Subcutaneous abdominal adipose tissue (tissue), 5 donors: ENCODE measurements around the gene GRIN2D.

ENCODE experiments used
- H3K27ac ChIP-seq: one replicate; pipeline ENCODE4 v1.7.0; 2013; ENCODE audit warnings: low read depth, mild to moderate bottlenecking, inconsistent platforms, low read length, moderate library complexity
- H3K27me3 ChIP-seq, 5 donors: one replicate each; pipeline ENCODE4 v1.7.0; 2013; ENCODE audit warnings: low read length in 5 of 5, inconsistent platforms in 1 of 5; ENCODE audit not compliant: control insufficient read depth in 5 of 5, insufficient read depth in 4 of 5
- H3K36me3 ChIP-seq, 5 donors: one replicate each; pipeline ENCODE4 v1.7.0; 2013; ENCODE audit warnings: low read length in 5 of 5; ENCODE audit not compliant: control insufficient read depth in 5 of 5, insufficient read depth in 5 of 5
- H3K4me1 ChIP-seq, 5 donors: one replicate each; pipeline ENCODE4 v1.7.0; 2013; ENCODE audit warnings: low read length in 5 of 5, mild to moderate bottlenecking in 3 of 5, moderate library complexity in 1 of 5; ENCODE audit not compliant: control insufficient read depth in 5 of 5, insufficient read depth in 5 of 5
- H3K4me3 ChIP-seq, 5 donors: one replicate each; pipeline ENCODE4 v1.7.0; 2013; ENCODE audit warnings: low read length in 5 of 5, low read depth in 1 of 5
- H3K9ac ChIP-seq, 5 donors: one replicate each; pipeline ENCODE4 v1.7.0; 2013; ENCODE audit warnings: low read length in 5 of 5, mild to moderate bottlenecking in 4 of 5, moderate library complexity in 3 of 5
- H3K9me3 ChIP-seq, 5 donors: one replicate each; pipeline ENCODE4 v1.7.0; 2013; ENCODE audit warnings: low read length in 5 of 5; ENCODE audit not compliant: control insufficient read depth in 5 of 5
- donor health status: healthy.
- donor health status: healthy.
- donor health status: healthy.
- donor health status: healthy.
- donor health status: healthy.

The GRIN2D gene

DNA sequence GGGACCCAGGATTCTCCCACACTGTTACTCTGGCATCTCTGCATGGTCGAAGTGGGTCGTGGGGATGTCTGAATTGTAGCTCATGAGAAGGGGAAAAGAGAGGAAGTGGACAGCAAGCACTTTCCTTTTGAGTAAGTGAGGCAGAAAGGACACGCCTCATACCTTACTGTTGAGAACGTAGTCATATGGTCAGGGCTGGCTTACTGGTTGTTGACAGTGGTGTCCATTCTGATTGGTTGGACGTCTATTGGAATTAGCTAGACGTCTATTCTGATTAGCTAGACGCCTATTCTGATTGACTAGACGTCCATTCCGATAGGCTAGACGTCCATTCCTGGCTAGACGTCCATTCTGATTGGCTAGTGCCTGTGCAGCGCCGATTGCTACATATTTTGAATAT lies 12.4 kb downstream of the GRIN2D start:
- peaks cover 0 to 7% (median 4%) of the 10 kb centered on the region in 5 donors for H3K9me3 ChIP-seq
- H3K27me3 ChIP-seq = peaks cover 0 to 4% (median 2%) of the 10 kb centered on the region in 5 donors
- no peak overlapping the region for H3K4me3 ChIP-seq

DNA sequence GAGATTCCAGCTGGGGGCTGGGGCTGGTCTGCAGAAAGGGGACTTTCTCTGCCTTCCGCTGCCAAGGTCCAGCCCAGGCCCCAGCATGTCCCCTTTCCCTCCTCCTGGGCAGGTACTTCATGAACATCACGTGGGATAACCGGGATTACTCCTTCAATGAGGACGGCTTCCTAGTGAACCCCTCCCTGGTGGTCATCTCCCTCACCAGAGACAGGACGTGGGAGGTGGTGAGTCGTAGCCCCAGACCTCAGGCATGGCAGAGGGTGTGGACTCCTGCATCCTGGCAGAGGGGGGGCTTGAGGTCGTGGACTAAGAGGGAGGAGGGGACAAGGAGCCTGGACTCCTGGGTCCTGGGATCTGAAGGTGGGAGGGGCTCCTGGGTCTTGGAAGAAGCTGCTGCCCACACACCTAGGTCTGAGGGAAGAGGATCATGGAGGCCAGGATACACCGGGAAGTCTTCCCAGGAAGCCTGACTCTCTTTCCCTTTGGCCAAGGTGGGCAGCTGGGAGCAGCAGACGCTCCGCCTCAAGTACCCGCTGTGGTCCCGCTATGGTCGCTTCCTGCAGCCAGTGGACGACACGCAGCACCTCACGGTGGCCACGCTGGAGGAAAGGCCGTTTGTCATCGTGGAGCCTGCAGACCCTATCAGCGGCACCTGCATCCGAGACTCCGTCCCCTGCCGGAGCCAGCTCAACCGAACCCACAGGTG lies 20.6 kb downstream of the GRIN2D start:
- Histone ChIP-seq H3K27me3 (peaks cover 0 to 16% (median 5%) of the 10 kb centered on the region in 5 donors), H3K9ac (no peak overlapping the region), H3K4me1 (peaks cover 0 to 9% (median 0%) of the 10 kb centered on the region in 5 donors), H3K27ac (no peak overlapping the region), H3K4me3 (no peak overlapping the region), H3K9me3 (no peaks in the 10 kb centered on the region), H3K36me3 (no peaks in the 10 kb centered on the region)

More for the DNA sequence above, 12.4 kb downstream of the GRIN2D start:
- Histone ChIP-seq H3K27ac (no peak overlapping the region), H3K4me1 (no peaks in the 10 kb centered on the region), H3K9ac (no peak overlapping the region), H3K36me3 (no peaks in the 10 kb centered on the region)

- Histone ChIP-seq H3K4me1 (peaks cover 0 to 11% (median 0%) of the 10 kb centered on the region in 5 donors), H3K4me3 (peak overlapping the region in 3 of 5 donors; percentile 4 to 47 (median 21)), H3K36me3 (no peaks in the 10 kb centered on the region), H3K27me3 (peaks cover 0 to 16% (median 5%) of the 10 kb centered on the region in 5 donors), H3K9ac (no peak overlapping the region), H3K27ac (no peak overlapping the region), H3K9me3 (no peaks in the 10 kb centered on the region)
Observed at GRCh38 chr19:48415395-48415794, 21.9 kb downstream of the GRIN2D start.

DNA sequence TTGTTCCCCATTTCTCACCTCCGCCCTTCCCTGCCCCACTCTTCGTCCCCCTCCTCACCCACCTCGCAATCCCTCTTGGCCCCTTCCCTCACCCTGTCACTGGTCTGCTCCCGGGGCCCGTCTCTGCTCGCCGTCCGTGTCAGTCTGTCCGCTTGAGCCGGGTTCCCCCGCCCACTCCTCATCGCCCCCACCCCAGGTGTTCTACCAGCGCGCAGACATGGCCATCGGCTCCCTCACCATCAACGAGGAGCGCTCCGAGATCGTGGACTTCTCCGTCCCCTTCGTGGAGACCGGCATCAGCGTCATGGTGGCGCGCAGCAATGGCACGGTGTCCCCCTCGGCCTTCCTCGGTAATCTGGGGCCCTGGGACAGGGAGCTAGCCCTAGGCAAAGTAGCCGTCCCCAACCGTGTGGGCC lies 22.3 kb downstream of the GRIN2D start:
- peak overlapping the region in 3 of 5 donors; percentile 4 to 47 (median 21) for H3K4me3 ChIP-seq
- no peak overlapping the region for H3K27ac ChIP-seq
- peaks cover 0 to 11% (median 0%) of the 10 kb centered on the region in 5 donors for H3K4me1 ChIP-seq

DNA sequence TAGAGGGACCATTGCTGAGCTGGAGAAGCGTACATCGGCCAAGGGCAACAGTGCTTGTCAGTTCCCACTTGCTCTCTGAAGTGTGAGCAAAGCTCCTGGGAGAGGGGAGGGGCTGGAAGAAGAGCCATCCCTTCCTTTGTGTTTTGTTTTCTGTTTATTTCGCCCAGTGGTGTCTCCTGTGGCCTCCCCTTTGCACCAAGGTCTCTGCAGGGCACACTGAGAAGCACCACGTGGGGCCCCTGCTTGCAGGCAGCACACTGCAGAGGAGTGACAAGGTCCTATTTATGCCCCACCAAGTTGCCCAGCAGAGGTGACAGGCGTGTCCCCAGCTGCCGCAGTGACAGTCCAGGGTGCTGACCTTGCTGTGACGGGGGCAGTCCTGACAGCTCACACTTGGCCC lies 24.0 kb downstream of the GRIN2D start:
- no peak overlapping the region for H3K9ac ChIP-seq
- H3K27me3 ChIP-seq = peaks cover 0 to 16% (median 3%) of the 10 kb centered on the region in 5 donors
- H3K4me3 ChIP-seq = no peak overlapping the region
- no peaks in the 10 kb centered on the region for H3K9me3 ChIP-seq
- no peaks in the 10 kb centered on the region for H3K36me3 ChIP-seq
- H3K27ac ChIP-seq = no peak overlapping the region
- peaks cover 0 to 18% (median 0%) of the 10 kb centered on the region in 5 donors for H3K4me1 ChIP-seq

More for the DNA sequence above, 22.3 kb downstream of the GRIN2D start:
- no peak overlapping the region for H3K9ac ChIP-seq
- H3K9me3 ChIP-seq = no peaks in the 10 kb centered on the region
- H3K27me3 ChIP-seq = peaks cover 0 to 16% (median 3%) of the 10 kb centered on the region in 5 donors
- H3K36me3 ChIP-seq = no peaks in the 10 kb centered on the region

- peaks cover 0 to 18% (median 0%) of the 10 kb centered on the region in 5 donors for H3K4me1 ChIP-seq
- no peaks in the 10 kb centered on the region for H3K9me3 ChIP-seq
- no peak overlapping the region for H3K9ac ChIP-seq
- H3K36me3 ChIP-seq = no peaks in the 10 kb centered on the region
- H3K27ac ChIP-seq = no peak overlapping the region
- H3K4me3 ChIP-seq = no peak overlapping the region
- peaks cover 0 to 16% (median 3%) of the 10 kb centered on the region in 5 donors for H3K27me3 ChIP-seq
Observed at GRCh38 chr19:48418317-48419064, 25.0 kb downstream of the GRIN2D start.

GRCh38 chr19:48419158-48419920 lies 25.9 kb downstream of the GRIN2D start:
- Histone ChIP-seq H3K4me3 (no peak overlapping the region), H3K9ac (no peak overlapping the region), H3K9me3 (no peaks in the 10 kb centered on the region), H3K27ac (no peak overlapping the region), H3K4me1 (peaks cover 0 to 18% (median 0%) of the 10 kb centered on the region in 5 donors), H3K27me3 (peaks cover 0 to 11% (median 3%) of the 10 kb centered on the region in 5 donors), H3K36me3 (no peaks in the 10 kb centered on the region)

DNA sequence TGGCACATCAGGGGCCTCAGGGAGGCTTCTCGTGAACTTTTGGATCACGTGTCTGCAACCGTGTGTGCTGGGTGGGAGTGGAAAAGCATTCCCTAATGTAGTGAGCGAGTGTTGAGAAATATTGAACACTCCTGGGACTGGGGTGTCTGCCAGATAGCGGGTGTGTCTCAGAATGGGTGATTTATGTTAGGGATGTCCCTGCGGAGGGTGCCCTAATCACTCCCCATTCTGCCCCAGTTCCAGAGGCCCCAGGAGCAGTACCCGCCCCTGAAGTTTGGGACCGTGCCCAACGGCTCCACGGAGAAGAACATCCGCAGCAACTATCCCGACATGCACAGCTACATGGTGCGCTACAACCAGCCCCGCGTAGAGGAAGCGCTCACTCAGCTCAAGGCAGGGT lies 28.1 kb downstream of the GRIN2D start:
- Histone ChIP-seq H3K4me1 (peaks cover 0 to 15% (median 2%) of the 10 kb centered on the region in 5 donors), H3K9me3 (no peaks in the 10 kb centered on the region), H3K27ac (no peak overlapping the region), H3K36me3 (no peaks in the 10 kb centered on the region), H3K27me3 (peaks cover 0 to 4% (median 3%) of the 10 kb centered on the region in 5 donors), H3K4me3 (peak overlapping the region in 2 of 5 donors; percentile 12 to 17), H3K9ac (no peak overlapping the region)

- H3K27me3 ChIP-seq = peaks cover 0 to 2% (median 0%) of the 10 kb centered on the region in 5 donors
- peak overlapping the region in 1 of 5 donors; percentile 56 for H3K9ac ChIP-seq
- H3K27ac ChIP-seq = no peak overlapping the region
- H3K36me3 ChIP-seq = no peaks in the 10 kb centered on the region
- peaks cover 0 to 13% (median 2%) of the 10 kb centered on the region in 5 donors for H3K4me1 ChIP-seq
- no peaks in the 10 kb centered on the region for H3K9me3 ChIP-seq
- H3K4me3 ChIP-seq = peak overlapping the region in 1 of 5 donors; percentile 2
Observed at GRCh38 chr19:48424694-48425219, 31.3 kb downstream of the GRIN2D start.
